ENCODE results near the gene MRM3.
A peak's percentile ranks its signal among the peaks of the same experiment; 100 is the strongest.
"Not testable (repeated sequence)": the region's sequence is repeated elsewhere in the genome, so short reads cannot be mapped to it uniquely, and the experiment has no call there.

The MRM3 gene

DNA sequence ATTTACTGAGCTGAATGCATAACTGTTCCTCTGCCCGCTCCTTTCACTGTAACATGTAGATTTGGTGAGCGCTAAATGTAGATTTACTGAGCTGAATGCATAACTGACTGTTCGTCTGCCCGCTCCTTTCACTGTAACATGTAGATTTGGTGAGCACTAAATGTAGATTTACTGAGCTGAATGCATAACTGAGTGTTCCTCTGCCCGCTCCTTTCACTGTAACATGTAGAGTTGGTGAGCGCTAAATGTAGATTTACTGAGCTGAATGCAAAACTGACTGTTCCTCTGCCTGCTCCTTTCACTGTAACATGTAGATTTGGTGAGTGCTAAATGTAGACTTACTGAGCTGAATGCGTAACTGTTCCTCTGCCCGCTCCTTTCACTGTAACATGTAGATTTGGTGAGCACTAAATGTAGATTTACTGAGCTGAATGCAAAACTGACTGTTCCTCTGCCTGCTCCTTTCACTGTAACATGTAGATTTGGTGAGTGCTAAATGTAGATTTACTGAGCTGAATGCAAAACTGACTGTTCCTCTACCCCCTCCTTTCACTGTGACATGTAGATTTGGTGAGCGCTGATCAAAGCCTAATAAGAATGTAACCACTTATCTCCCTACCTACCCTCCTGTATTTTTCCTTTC lies 26.7 kb upstream of the MRM3 start:
- DNase-seq: not testable (repeated sequence)

- DNase-seq: not testable (repeated sequence)
Measured at GRCh38 chr17:756010-756567, 26.1 kb upstream of the MRM3 start.

DNA sequence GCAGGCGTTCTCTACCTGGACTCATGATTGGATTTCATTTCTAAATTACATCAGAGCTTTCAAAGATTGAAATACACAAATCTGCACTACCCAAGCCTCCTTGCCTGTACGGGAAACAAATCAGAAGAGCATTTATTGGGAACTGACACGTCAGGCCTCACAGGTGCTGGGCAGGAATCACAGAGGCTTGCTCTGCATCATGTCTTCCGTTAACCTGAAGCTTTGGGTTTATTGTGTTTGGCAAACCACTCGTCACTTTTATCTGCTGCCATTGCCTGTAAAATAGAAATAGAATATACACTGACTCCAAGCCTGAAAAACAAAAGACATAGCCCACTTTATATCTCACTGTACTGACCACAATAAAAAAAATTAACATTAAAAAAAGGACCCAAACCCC lies 22.2 kb upstream of the MRM3 start:
- no peak for DNase-seq

DNA sequence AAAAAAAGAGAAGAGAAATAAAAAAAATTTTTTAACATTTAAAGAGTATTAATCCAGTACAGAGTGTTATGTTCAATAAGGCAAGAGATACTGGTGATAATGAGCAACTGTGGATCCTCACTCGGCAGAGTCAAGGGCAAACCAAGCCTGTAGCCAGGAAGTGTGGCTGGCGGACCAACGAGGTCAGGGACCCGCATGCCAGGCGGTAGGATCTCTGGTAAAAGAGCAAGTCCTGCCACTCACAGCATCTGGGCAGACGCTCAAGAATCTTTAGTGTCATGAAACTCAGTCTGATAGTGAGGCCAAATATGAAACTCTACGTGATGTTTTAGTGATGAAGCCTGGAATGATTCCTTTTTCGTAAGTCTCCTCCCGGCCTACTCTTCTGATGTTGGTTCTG lies 21.8 kb upstream of the MRM3 start:
- DNase-seq: no peak

- no peak for DNase-seq
Measured at GRCh38 chr17:767076-767475, 15.1 kb upstream of the MRM3 start.

DNA sequence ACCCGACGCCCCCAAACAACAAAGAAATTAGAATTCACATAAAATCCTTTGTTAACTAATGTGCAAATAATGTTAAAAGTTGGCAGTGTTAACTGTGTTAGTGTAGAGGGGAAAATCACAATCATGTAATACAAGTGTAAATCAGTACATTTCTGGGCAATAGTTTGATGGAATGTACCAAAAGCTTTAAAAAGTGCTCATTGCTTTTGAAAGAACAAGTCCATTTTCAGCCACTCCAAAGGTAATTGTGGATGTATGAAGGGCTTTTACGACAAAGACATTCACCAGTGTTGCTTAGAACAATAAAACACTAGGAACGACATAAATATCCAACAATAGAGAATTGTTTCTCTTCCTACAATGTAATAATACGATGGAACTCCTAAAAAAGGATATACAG lies 9.1 kb upstream of the MRM3 start:
- DNase-seq: no peak

DNA sequence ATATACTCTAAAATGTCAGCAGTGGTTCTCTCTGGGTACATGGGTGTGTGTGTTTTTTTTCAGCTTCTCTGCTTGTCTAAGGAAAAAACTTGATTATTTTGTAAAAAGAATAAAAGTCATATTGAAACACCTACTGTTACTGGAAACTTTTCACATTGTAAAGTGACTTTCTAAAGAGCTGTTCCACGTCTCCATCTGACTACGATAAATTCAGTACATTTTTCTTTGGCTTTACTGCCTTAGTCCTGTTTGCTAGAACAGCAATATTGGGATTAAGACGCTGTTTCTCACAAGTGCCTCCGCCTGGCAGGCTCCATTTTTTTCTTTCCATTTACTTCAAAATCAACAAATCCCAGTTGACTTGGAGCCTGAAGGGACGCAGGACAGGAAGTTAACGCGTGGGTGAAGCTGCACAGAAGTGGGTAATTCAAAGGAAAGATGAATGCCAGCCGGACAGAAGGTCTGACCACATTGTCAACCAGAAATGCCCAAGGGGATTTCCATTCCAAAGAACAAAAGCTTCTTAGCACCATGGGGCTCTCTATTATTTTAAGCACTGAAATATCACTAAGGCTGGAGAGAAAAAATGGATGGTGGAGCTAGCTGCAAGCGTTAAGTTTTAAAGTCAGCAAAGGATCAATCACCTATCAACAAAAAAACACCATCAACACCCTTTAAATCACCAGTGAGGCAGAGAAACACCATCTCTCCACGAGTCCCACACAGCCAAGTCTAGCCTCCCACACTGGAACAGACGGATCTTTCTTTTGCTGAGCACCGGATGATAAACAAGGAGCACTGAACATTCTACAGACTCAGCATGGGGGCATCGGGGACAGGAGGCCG lies 8.5 kb upstream of the MRM3 start:
- no peak for DNase-seq

GRCh38 chr17:774313-774584 lies 7.9 kb upstream of the MRM3 start:
- no peak for DNase-seq

GRCh38 chr17:778096-778495 lies 4.1 kb upstream of the MRM3 start:
- DNase-seq: no peak

GRCh38 chr17:784143-784542 lies 2.0 kb downstream of the MRM3 start:
- DNase-seq: no peak

GRCh38 chr17:785901-786300 lies 3.7 kb downstream of the MRM3 start:
- not testable (repeated sequence) for DNase-seq

- no peak for DNase-seq
Measured at GRCh38 chr17:787641-788221, 5.6 kb downstream of the MRM3 start.

DNA sequence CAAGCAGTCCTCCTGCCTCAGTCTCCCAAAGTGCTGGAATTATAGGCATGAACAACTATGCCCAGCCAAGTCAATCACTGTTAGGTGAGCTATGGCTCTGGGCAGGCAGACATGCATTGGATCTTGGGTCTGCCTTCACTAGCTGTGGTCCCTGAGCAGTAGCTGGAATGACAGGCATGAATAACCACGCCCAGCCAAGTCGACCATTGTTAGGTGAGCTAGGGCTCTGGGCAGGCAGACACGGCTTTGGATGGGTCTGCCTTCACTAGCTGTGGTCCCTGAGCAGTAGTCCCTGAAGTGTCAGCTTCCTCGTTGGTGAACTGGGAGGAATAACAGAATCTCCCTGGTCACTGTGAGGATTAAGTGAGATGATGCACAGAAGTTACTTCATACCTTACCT lies 6.4 kb downstream of the MRM3 start:
- no peak for DNase-seq

GRCh38 chr17:789160-789840 lies 7.1 kb downstream of the MRM3 start:
- DNase-seq: no peak

DNA sequence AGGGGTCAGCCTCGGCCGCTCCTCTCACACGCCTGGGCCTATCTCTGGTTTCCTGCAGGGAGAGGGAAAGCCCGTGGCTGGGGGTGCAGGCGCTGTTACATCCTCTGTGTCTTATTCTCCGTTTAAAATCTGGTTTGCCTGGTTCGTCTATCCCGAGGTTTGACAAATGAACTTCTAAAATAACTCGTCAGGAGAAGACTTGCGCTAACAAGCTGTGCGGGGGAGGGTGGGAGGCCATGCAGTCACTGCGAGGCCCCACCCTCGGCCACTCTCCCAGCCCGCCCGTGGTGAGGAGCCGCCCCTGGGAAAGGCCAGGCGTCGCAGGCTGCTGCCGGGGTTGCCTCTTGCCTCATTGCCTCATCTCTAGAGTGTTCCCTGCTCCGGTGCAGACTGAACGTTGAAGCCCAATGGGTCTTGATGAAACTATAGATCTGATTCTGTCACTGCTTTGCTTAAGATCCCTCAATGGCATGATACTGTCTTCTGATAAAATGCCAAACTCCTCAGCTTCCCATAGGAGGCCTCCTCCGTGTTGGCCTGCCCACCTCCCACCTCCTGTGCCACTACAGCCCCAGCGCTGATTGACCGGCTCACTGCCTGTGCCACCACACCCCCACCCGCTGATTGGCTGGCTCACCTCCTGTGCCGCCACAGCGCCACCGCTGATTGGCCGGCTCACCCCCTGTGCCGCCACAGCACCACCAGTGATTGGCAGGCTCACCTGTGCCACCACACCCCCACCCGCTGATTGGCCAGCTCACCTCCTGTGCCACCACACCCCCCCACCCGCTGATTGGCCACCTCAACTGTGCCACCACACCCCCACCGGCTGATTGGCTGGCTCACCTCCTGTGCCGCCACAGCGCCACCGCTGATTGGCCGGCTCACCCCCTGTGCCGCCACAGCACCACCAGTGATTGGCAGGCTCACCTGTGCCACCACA lies 8.0 kb downstream of the MRM3 start:
- not testable (repeated sequence) for DNase-seq

- DNase-seq: not testable (repeated sequence)
Measured at GRCh38 chr17:790874-791247, 8.7 kb downstream of the MRM3 start.

GRCh38 chr17:791829-792228 lies 9.7 kb downstream of the MRM3 start:
- DNase-seq: no peak

GRCh38 chr17:792277-792676 lies 10.1 kb downstream of the MRM3 start:
- DNase-seq: no peak

DNA sequence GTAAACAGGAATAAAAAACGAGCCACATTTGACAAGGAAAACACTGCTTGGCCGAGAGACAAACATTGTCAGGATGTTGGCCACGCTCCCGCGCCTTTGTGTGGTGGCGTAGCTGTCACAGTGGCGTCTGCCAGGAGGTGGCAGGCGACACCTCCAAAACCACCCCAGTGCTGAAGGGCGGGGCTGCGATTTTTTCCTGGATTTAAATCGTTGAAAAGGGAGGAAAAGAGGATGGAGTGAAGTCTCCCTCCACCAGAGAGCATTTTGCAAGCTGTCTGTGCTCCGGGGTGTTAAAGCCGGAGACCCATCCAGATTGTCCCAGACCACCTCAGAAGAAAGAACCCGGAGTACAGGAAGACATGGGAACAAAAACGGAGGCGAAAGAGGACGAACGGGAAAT lies 12.7 kb downstream of the MRM3 start:
- peak; percentile 45 for DNase-seq

- DNase-seq: no peak
Measured at GRCh38 chr17:795276-795675, 13.1 kb downstream of the MRM3 start.

GRCh38 chr17:795721-796120 lies 13.6 kb downstream of the MRM3 start:
- DNase-seq: no peak

DNA sequence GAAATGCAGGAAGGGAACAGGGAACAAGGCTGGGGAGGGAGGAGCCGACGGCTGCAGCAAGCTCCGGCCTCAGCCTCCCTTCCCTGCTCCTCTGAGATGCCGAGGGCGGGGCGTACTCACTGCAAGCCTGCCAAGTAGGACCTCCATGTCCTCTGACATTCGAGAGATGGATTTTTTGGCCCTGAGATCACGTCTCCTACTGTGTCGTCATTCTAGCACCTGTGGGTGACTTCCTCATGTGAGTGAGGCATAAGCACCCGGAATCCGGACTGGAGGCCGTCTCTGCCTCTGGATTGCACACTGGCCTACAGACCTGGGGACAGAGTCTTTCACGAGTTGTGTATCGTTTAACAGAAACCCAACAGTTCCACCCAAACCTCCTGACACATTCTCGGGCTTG lies 14.5 kb downstream of the MRM3 start:
- DNase-seq: no peak

Data from stimulated activated CD4-positive, alpha-beta T cell treated with anti-CD3 and anti-CD28 coated beads, Interleukin-4, amount 100 ng/mL, for 24 hours (primary cell).